Natural killer cell (primary cell): Measurements from ENCODE around the gene TRMT10B. TPM values are rescaled to one million over a fixed set of nuclear protein-coding genes. Genes with fewer than 3 reads are reported as not detected.
"Not testable (repeated sequence)": the region's sequence is repeated elsewhere in the genome, so short reads cannot be mapped to it uniquely, and the experiment has no call there.

Source experiments
- ATAC-seq, 3 donors: fragments of 150-1000 bp in 2 of 3; fragments of 200-7000 bp in 1 of 3; cut with Tn5 transposase; 1 replicate in 1 of 3; 2 replicates in 2 of 3; pipeline ENCODE4 v1.10.0; 2021; ENCODE audit warnings: mild to moderate bottlenecking in 2 of 3, moderate library complexity in 2 of 3
- DNase-seq, 2 donors: peaks; one replicate each; pipeline versions ENCODE4 v3.0.0 to v3.0.0-alpha.2; 2013 to 2021; ENCODE audit warnings: mixed read lengths in 1 of 2
- H3K27ac ChIP-seq: one replicate; pipeline ENCODE4 v1.5.1; 2013; ENCODE audit warnings: mild to moderate bottlenecking, low read length
- H3K27me3 ChIP-seq: one replicate; pipeline ENCODE4 v1.6.1; 2013; ENCODE audit warnings: low read length; ENCODE audit not compliant: control insufficient read depth, insufficient read depth
- H3K36me3 ChIP-seq: one replicate; pipeline ENCODE4 v1.6.1; 2013; ENCODE audit warnings: low read length; ENCODE audit not compliant: control insufficient read depth, insufficient read depth
- H3K4me1 ChIP-seq: one replicate; pipeline ENCODE4 v1.6.1; 2013; ENCODE audit warnings: low read length; ENCODE audit not compliant: control insufficient read depth, insufficient read depth
- H3K4me3 ChIP-seq: one replicate; pipeline ENCODE4 v1.5.1; 2013; ENCODE audit warnings: low read length
- H3K9me3 ChIP-seq: one replicate; pipeline ENCODE4 v1.6.1; 2013; ENCODE audit warnings: low read length; ENCODE audit not compliant: control insufficient read depth, insufficient read depth
- H3K27ac Mint-ChIP-seq, 2 donors: one replicate each; pipeline ENCODE4 v1.8.0; 2022; ENCODE audit warnings: mild to moderate bottlenecking in 2 of 2, mixed read lengths in 2 of 2, moderate library complexity in 1 of 2
- H3K27me3 Mint-ChIP-seq, 2 donors: one replicate each; pipeline ENCODE4 v1.8.0; 2022; ENCODE audit warnings: low read depth in 2 of 2, mixed read lengths in 2 of 2
- H3K36me3 Mint-ChIP-seq: one replicate; pipeline ENCODE4 v1.8.0; 2022; ENCODE audit warnings: mixed read lengths
- H3K4me1 Mint-ChIP-seq, 2 donors: one replicate each; pipeline ENCODE4 v1.8.0; 2022; ENCODE audit warnings: mixed read lengths in 2 of 2
- H3K4me3 Mint-ChIP-seq: one replicate; pipeline ENCODE4 v1.8.0; 2022; ENCODE audit warnings: mild to moderate bottlenecking, moderate library complexity, mixed read lengths
- H3K9me3 Mint-ChIP-seq, 2 donors: one replicate each; pipeline ENCODE4 v1.8.0; 2022; ENCODE audit warnings: mixed read lengths in 2 of 2
- WGBS: methylation state at CpG from one replicate; pipeline ENCODE4 v1.1.7; 2013; ENCODE audit warnings: missing lambda C conversion rate; ENCODE audit not compliant: insufficient coverage; 5-methylcytosine and 5-hydroxymethylcytosine counted together
- intact Hi-C: fragments of 100-400 bp; cut with micrococcal nuclease; formaldehyde crosslinking; loops from one replicate; pipeline ENCODE4 v1.14.2; 2022
- total RNA-seq, 4 donors: library from RNA; stranded (reverse); fragments of 120-200 nt in 1 of 4; gene quantifications; one replicate each; pipeline versions ENCODE4 v1.2.3 to v1.2.4, GENCODE V29; 2013 to 2022
- TF ChIP-seq, protein P1 (sequence below): fragments of 200-600 bp; IDR thresholded peaks from one replicate; pipeline ENCODE4 v1.8.0; 2022; ENCODE audit warnings: antibody characterized with exemption

TRMT10B gene
- total RNA-seq, 3 donors from 2014 or later (not counting 1 experiment from before 2014, with no cell fraction given), result 13.2 to 15.4 (median 13.3) TPM

DNA sequence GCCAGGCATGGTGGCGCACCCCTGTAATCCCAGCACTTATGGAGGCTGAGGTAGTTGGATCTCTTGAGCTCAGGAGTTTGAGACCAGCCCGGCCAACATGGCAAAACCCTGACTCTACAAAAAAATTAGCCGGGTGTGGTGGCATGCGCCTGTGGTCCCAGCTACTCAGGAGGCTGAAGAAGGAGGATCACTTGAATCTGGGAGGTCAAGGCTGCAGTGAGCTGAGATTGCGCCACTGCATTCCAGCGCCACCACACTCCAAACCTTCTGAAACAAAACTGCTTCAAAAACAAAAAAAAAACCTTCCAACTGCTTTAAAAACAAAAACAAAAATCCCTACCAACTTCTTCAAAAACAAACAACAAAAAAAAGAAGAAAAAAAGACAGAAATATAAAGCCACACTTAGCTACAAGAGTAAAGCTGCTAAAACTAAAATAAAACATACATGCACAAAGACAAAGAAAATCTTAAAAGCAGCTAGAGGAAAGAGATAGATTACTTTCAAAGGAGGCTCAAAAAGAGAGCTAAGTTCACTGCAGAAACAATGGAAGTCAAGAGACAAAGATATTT lies 58.4 kb downstream of the TRMT10B start:
- ATAC-seq (no peak), DNase-seq (no peak)
- H3K4me1 ChIP-seq, result no peaks in the 10 kb centered on the region
- no peaks in the 10 kb centered on the region for H3K27me3 ChIP-seq
- Mint-ChIP-seq H3K27ac (peak overlapping the region; percentile 13 to 18), H3K4me1 (peaks cover 5 to 18% of the 10 kb centered on the region in 2 donors), H3K4me3 (no peak overlapping the region), H3K36me3 (no peaks in the 10 kb centered on the region), H3K27me3 (no peaks in the 10 kb centered on the region), H3K9me3 (no peaks in the 10 kb centered on the region)
- H3K9me3 ChIP-seq, result no peaks in the 10 kb centered on the region
- H3K4me3 ChIP-seq, result no peak overlapping the region
- WGBS, result 98% methylated on average over 6 of the region's 6 CpGs
- TF ChIP-seq, protein P1, sequence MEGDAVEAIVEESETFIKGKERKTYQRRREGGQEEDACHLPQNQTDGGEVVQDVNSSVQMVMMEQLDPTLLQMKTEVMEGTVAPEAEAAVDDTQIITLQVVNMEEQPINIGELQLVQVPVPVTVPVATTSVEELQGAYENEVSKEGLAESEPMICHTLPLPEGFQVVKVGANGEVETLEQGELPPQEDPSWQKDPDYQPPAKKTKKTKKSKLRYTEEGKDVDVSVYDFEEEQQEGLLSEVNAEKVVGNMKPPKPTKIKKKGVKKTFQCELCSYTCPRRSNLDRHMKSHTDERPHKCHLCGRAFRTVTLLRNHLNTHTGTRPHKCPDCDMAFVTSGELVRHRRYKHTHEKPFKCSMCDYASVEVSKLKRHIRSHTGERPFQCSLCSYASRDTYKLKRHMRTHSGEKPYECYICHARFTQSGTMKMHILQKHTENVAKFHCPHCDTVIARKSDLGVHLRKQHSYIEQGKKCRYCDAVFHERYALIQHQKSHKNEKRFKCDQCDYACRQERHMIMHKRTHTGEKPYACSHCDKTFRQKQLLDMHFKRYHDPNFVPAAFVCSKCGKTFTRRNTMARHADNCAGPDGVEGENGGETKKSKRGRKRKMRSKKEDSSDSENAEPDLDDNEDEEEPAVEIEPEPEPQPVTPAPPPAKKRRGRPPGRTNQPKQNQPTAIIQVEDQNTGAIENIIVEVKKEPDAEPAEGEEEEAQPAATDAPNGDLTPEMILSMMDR, result no peak
- no peaks in the 10 kb centered on the region for H3K36me3 ChIP-seq
- H3K27ac ChIP-seq, result no peak overlapping the region
- intact Hi-C loops, result no loop called here

DNA sequence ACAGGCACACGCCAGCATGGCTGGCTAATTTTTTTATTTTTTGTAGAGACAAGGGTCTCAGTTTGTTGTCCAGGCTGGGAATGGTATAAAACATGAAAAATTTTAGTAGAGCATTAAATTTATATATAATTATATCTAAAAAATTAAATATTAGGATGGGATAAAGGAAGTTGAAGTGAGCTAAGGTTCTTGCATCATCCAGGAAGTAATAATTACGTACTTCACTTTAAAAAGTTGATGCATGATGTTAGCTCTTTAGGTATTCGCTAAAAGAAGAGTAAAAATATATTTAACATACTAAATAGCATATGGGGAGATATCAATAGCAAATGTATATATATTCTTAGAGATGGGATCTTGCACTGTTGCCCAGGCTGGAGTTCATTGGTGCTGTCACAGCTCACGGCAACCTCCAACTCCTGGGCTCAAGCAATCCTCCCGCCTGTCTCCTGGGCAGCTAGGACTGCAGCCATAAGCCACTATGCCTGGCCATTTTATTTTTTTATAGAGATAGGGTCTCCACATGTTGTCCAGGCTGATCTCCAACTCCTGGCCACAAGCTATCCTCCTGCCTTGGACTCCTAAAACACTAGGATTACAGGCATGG lies 59.3 kb downstream of the TRMT10B start:
- Histone ChIP-seq H3K27me3 (no peaks in the 10 kb centered on the region), H3K36me3 (no peaks in the 10 kb centered on the region), H3K9me3 (no peaks in the 10 kb centered on the region), H3K27ac (no peak overlapping the region), H3K4me3 (no peak overlapping the region), H3K4me1 (no peaks in the 10 kb centered on the region)
- intact Hi-C loops, result no loop called here
- no peak overlapping the region for H3K4me3 Mint-ChIP-seq
- H3K27ac Mint-ChIP-seq, result no peak overlapping the region
- WGBS, result 100% methylated on average over 3 of the region's 5 CpGs
- no peak for DNase-seq
- TF ChIP-seq, protein P1, result no peak
- H3K9me3 Mint-ChIP-seq, result no peaks in the 10 kb centered on the region
- H3K36me3 Mint-ChIP-seq, result no peaks in the 10 kb centered on the region
- no peak for ATAC-seq
- H3K4me1 Mint-ChIP-seq, result peaks cover 5 to 18% of the 10 kb centered on the region in 2 donors
- no peaks in the 10 kb centered on the region for H3K27me3 Mint-ChIP-seq

DNA sequence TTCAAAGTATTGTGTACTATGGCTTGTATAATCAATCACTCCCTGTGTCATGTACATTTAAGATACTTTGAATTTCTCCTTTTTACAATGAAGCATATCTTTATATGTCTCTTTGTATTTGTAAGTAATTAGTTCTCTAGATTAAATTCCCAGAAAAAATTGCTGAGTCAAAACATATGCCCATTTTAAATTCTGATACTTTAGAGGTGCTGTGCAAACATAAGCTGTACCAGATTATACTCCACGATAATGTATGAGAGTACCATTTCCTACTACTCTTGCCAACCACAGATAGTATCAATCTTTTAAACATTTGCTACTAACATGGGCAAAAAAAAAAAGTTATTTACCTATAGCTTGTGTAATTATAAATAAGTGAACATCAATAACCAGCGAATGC lies 65.2 kb downstream of the TRMT10B start:
- peaks cover 15% of the 10 kb centered on the region for H3K36me3 ChIP-seq
- WGBS, result 100% methylated on average over 1 of the region's 2 CpGs
- H3K9me3 ChIP-seq, result no peaks in the 10 kb centered on the region
- no peak for DNase-seq
- ATAC-seq, result no peak
- peak overlapping the region in 1 of 2 donors; percentile 57 for H3K27ac Mint-ChIP-seq
- TF ChIP-seq, protein P1, result no peak
- H3K9me3 Mint-ChIP-seq, result no peaks in the 10 kb centered on the region
- no peaks in the 10 kb centered on the region for H3K27me3 ChIP-seq
- H3K4me1 ChIP-seq, result no peaks in the 10 kb centered on the region
- no peak overlapping the region for H3K4me3 Mint-ChIP-seq
- H3K27me3 Mint-ChIP-seq, result no peaks in the 10 kb centered on the region
- intact Hi-C loops, result no loop called here
- peaks cover 10% of the 10 kb centered on the region for H3K36me3 Mint-ChIP-seq
- no peak overlapping the region for H3K27ac ChIP-seq
- H3K4me1 Mint-ChIP-seq, result peaks cover 0 to 6% of the 10 kb centered on the region in 2 donors
- H3K4me3 ChIP-seq, result no peak overlapping the region

DNA sequence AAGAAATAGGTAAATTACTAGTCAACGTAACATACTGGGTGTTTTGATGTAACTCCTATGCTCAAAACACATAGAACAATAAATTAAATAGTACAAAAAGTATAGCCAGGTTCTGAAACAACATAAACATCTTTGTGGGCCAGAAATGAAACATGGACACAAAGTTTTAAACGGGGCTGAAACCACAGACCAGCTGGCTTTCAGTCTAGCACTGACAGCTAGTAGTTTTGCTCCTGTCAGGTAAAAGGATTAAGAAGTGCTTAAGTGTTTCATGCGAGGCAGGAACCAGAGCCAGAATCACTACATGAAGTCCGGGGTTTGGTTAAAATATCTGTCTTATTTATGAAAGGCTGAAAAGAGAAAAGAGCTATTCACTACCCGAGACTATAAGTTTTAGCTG lies 66.5 kb downstream of the TRMT10B start:
- Histone ChIP-seq H3K27me3 (no peaks in the 10 kb centered on the region), H3K27ac (no peak overlapping the region), H3K36me3 (peaks cover 17% of the 10 kb centered on the region), H3K4me3 (no peak overlapping the region), H3K4me1 (no peaks in the 10 kb centered on the region), H3K9me3 (no peaks in the 10 kb centered on the region)
- Mint-ChIP-seq H3K4me3 (no peak overlapping the region), H3K9me3 (no peaks in the 10 kb centered on the region), H3K27me3 (no peaks in the 10 kb centered on the region), H3K27ac (no peak overlapping the region), H3K36me3 (peaks cover 18% of the 10 kb centered on the region), H3K4me1 (peaks cover 0 to 6% of the 10 kb centered on the region in 2 donors)
- WGBS, result 88% methylated on average over 4 of the region's 5 CpGs
- TF ChIP-seq, protein P1, result no peak
- no peak for DNase-seq
- intact Hi-C loops, result no loop called here
- no peak for ATAC-seq

DNA sequence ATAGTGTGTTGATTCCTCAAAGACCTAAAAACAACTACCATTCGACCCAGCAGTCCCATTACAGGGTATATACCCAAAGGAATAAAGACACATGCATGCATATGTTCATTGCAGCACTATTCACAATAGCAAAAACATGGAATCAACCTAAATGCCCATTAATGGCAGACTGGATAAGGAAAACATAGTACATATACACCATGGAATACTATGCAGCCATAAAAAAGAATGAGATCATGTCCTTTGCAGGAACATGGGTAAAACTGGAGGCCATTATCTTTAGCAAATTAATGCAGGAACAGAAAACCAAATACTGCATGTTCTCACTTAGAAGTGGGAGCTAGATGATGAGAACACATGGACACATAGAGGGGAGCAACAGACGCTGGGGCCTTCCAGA lies 71.6 kb downstream of the TRMT10B start:
- H3K27ac ChIP-seq, H3K27ac Mint-ChIP-seq, H3K9me3 ChIP-seq, H3K27me3 Mint-ChIP-seq, H3K4me1 Mint-ChIP-seq, ATAC-seq, H3K4me3 ChIP-seq, H3K4me3 Mint-ChIP-seq, DNase-seq, intact Hi-C loops, H3K9me3 Mint-ChIP-seq, H3K4me1 ChIP-seq, H3K27me3 ChIP-seq: not testable (repeated sequence)
- peaks cover 25% of the 10 kb centered on the region for H3K36me3 ChIP-seq
- H3K36me3 Mint-ChIP-seq, result peaks cover 20% of the 10 kb centered on the region
- WGBS, result 100% methylated on average over 2 of the region's 2 CpGs
